Activated gamma-delta T cell treated with Interleukin-2 at 50 U/mL for 16 hours (primary cell): Measurements from ENCODE around the gene SHISA6.
"Not testable (repeated sequence)": the region's sequence is repeated elsewhere in the genome, so short reads cannot be mapped to it uniquely, and the experiment has no call there.

Experiments
- DNase-seq: peaks from one replicate; pipeline ENCODE4 v3.0.0-alpha.2; 2020

Gene SHISA6

DNA sequence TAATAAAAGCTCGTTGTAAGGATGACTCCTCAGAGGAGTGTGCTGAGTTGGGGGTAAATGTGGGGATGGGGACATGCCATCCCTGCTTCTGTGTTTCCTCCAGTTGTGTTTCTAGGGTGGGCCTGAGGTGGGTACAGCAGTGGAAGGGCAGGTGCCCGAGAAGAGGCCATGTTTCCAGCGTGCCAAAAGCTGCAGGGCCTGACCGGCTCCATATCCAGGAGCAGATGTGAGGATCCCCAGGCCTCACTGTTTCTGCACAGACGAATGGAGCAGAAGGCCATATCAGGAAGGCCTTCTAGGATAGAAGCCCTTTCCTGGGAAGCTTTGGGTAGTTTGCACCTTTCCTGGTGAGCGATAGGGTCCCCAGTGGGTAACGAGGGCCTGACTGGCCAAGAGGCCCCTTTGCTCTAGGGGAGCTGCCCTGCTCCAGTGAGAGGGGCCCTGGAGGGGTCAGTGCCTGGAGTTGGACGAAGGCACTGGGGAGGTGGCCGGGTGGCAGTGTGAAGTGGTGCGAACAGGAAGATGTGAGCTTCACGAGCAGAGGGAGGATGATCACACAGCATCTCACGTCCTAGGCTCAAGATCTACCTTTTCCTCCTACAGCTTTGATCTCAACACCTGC, 62.9 kb downstream of the SHISA6 start:
- no peak for DNase-seq

DNA sequence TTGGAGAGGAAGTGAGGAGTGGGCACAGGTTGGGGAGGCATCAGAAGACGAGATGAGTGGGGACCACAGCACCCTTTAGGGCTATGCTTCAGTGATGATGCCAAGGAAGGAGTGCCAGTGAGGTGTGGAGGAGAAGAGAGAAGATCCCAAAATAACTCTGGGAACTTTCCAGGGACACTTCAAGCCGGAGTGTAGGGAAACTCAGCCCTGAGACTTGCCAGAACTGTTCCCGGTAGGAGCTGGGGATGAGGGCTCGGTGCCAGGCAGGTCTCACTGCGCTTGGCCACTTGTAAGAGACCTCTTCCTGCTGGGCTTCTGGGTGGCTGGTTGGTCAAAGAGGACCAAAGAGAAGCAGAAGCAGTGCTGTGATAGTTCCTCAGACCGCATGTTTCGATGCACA, 63.6 kb downstream of the SHISA6 start:
- DNase-seq, result no peak

DNA sequence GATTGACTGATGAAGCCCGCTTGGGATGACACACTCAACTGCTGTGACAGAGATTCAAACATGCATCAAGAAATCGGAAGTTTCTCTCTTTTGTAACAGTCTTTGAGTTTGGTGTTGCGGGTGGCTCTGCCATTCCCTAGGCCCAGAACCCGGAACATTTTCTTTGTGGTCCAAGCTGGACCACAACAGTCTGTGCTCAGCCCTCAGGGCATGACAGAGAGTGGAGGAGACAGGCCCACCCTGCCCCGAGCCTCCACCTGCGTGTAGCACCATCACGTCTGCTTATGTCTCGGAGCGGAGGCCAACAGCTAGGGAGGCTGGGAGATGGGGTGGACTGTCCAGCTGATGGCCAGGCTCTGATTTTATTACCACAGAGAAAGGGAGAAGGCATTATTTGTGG, 64.5 kb downstream of the SHISA6 start:
- no peak for DNase-seq

DNA sequence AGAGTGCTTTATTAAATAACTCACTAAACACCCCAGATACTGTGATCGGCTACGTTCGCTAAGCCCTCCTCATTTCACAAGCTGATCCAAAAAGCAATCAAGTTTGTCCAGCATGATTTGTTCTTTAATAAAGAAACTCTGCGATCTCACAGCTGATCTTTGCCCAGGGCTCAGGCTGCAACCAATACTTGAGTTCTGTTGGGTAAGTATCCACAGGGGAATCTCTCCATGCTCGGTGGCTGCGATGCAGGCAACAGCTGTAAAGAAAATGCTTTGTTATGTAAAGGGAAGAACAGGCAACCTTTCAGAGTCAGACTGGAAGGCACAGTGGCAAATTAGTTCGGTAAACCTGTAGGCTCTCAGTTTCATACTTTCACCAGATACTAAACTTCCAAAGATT, 67.5 kb downstream of the SHISA6 start:
- no peak for DNase-seq

DNA sequence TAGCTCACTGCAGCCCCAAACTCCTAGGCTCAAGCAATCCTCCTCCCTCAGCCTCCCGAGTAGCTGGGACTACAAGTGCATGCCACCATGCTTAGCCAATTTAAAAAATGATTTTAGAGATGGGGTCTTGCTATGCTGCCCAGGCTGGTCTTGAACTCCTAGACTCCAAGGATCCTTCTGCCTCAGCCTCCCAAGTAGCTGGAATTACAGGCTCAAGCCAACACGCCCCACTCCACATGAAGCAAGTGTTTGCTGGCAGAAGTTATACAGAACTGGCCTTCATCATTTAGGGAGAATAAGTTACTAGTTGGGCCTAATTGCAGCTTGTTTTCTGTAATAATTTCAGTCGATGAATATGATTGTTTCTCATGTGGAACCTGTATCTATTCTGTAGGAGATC, 68.0 kb downstream of the SHISA6 start:
- DNase-seq, result no peak

DNA sequence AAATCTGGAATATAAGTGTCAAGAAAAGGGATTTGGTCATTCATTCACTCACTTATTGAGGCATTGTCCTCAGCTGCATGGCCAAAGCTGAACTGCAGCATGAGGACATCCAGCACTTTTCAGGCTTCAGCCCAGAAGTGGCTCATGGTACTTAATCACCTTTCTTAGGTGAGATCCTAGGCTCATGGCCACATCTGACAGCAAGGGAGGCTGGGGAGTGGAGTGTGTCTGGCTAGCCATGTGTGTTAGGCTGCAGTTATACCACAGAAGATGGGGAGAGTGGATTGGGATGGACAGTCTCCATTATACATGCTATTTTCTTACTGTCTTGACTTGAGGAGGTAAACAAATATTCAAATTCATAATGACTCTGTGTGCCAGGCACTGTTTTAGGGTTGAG, 68.8 kb downstream of the SHISA6 start:
- no peak for DNase-seq

DNA sequence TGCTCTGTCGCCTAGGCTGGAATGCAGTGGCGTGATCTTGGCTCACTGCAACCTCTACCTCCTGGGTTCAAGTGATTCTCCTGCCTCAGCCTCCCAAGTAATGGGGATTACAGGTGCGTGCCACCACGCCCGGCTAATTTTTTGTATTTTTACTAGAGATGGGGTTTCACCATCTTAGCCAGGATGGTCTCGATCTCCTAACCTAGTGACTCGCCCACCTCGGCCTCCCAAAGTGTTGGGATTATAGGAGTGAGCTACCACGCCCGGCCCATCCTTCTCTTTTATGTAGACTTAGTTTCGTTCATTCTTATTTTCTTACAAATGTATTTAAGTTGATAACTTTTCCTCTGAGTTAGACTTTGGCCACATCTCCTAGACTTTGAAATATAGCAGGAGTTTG, 75.4 kb downstream of the SHISA6 start:
- not testable (repeated sequence) for DNase-seq

DNA sequence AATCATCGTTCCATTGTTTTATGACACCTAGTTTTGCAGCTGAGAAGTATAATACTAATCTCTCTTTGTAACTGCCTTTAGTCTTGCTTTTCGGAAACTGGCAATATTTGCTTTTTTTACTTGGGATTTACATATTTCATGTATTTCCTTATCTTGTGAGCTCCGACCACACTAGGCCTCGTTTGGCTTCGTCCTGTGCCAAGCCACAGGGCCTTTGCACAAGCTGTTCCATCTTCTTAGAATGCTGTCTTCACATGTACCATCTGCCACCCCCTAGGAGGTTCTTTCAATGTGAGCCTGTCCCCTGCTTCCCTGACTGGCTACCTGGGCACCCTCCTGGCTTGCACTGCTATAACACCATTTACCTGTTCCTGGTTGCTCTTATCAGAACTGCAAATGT, 77.2 kb downstream of the SHISA6 start:
- DNase-seq, result no peak

DNA sequence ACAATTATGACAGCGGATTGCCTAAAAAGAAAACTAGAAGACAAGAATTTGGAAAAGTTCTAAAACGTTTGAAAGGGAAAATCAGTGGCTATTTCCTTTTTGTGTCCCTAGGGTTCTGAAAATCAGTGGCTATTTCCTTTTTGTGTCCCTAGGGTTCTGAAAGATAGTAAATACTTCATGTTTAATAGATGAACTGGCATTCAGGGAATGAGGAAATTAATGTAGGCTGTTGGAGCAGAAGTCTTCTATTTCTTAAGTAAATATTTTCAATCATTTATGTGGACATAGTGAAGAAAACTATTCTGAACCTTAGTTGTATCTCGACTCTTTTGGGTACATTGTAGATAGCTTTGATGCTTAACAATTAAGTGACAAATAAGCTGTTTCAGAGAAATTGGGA, 78.9 kb downstream of the SHISA6 start:
- DNase-seq, result no peak

DNA sequence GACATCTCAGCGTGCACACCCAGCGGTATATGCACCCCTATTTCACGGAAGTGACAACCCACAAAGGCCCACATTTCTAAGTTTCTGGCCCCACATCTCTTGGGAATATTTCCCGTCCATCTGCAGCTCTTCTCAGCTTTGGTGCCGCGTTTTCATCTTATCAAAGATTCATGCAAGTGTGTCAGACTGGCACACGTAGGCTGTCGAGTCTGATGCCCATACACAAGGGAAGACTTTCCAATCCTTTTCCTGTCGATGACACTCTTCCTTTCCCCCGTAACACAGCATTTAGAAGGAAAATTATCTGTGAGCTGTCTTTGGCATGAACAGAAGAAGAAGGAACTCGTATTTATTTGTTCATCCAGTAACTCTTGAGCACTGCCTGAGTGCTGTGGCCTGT, 83.0 kb downstream of the SHISA6 start:
- DNase-seq, result no peak

DNA sequence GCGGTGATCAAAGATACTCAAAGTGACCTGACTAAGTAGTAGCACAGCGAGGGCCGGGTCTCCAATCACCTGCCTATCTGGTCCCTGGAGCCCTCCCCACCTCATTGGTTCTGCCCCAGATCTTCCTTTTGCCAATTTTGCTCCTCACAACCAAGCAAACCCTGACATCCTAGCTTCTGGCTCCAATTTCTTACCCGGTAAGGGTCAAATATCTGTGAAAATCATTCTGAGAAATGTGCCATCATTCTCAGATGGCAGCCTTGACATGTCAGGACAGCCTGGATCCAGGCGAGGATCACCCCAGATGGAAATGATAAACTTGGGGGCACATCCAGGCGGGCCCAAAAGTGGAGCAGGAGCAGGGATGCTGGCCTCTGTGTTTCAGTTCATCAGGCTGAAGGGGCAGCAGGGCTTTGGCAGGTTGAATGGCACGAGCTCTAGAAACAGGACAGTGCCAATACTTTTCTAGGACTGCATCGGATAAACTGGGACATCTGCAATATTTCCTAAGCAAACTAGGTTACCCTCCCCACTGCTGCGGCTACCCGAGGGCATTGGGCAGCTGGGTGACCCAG, 83.9 kb downstream of the SHISA6 start:
- no peak for DNase-seq

DNA sequence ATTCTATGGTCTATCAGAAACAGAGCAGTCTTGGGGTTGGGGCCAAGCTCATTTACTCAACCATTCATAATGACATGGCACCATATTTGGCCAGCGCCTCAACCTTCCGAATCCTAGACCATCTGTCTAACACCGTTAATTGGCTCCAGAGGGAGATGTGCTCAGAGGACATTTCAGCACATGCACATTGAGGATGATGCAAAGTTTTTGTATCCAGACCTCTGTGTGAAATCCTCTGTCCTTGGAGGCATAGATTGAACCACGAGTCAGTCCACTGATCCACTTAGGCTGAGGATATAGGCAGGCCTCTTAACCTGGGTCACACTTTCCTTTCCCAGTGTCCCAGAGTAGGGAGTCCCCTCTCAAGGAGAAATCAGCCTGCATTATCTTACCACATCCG, 85.5 kb downstream of the SHISA6 start:
- no peak for DNase-seq

DNA sequence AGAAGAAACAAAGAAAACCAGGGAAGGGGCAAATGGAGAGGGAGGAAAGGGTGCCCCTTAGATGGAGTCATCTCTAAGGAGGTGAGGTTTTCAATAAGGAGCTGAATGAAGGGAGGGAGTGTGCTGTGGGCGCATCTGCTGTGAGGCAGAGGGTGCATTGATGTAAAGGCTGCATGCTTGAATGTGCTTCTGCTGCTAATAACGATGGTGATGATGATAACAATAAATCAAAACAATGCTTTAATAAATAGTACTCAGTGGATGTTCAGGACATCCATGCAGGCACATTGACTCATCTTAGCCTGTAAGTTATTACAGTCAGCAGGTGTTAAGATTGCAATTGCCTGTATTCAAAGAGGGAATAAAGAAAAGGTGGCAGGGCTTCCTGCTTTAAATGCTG, 87.8 kb downstream of the SHISA6 start:
- DNase-seq, result no peak

DNA sequence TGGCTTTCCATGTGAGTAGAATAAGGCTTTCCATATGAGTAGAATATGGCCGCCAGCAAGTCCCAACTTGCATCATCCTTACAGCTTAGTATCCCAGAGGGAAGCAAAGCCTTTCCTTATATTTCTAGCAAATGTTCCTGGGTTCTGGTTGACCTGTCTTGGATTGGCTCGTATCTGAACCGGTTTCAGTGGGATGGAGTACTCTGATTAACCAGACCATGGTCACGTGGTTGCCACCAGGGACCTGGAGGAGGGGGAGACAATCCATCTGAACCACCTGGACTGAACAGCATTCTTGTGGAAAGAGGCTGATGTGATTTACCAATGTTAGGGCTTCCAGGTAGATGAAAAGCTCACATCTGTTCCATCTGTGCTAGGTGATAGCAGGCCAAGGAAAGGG, 89.0 kb downstream of the SHISA6 start:
- no peak for DNase-seq

DNA sequence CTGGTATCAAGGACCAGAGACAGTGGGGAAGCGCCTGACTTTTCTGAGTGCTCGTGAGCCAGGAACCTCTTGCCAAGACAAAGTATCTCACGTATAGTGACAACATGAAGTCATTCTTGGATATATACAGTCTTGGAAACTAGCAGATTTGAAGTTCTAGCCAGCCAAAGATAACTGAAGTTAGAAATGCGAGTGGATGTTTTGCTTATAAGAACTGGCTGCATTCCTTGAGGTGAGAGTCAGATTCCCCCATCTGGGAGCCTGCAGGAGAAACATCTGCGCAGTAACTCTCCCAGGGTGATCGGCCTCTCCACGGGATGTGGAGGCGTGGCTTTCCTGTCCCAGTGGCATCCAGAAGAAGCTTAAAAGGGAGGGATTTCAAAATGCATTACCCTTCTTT, 89.8 kb downstream of the SHISA6 start:
- no peak for DNase-seq

DNA sequence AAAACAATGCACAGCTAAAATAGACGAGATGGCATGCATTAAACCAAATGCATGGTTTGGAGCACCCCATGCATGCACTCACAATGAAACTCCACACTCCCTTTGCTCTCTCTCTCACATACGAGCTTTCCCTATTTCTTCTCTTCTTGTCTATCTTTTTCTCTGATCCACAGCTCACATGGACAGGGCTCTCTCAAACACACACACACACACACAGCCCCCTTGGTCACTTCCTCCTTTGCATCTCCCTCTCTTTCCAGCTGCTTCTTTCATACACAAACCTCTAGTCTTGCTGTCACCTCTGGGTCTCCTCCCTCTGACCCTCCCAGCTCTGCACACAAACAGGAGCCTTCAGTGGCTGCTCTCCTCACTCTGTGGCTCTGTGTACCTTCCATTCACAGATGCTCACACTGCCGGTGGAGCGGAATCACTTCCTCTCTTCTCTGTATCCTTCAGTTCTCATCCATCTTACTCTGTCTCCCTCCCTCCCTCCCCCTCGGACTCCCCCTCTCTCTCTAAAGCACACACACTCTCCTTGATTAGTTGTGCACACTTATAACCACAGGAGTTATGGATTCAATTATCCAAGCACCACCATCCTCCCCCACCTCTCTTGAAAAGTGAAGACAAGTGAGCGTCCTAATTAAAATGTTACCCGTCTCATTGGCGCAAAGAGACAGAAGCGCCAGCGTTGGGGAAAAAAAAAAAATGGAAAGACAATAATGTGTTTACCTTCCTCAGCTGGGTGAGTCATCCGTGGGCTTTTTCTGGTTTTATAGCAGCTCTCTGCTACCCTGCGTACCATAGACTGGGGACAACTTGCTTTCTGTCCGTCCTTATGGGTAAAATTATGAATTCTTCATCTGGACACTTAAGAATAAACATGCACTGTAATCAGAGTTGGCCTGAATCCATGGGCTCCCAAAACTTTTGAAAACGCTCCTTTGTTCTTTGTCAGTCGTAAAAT, 90.8 kb downstream of the SHISA6 start:
- no peak for DNase-seq

DNA sequence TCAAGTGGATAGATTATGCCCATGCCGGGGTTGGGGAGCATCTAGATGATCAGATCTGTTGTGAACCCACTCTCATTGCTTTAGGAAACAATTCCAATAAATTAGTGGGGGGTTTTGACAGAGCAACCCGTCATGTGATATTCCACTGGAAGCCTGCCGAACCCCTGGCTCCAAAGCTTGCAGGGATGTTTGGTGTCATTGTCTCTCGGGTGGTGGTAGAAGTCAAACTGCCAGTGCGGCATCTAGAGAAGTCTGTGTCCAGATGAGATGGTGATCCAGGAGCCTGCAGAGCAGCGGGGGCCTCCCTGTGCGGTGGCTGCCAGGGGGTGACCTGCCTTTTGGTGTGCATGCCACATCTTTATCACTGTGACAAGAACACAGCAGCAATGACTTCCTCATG, 91.7 kb downstream of the SHISA6 start:
- DNase-seq, result no peak

DNA sequence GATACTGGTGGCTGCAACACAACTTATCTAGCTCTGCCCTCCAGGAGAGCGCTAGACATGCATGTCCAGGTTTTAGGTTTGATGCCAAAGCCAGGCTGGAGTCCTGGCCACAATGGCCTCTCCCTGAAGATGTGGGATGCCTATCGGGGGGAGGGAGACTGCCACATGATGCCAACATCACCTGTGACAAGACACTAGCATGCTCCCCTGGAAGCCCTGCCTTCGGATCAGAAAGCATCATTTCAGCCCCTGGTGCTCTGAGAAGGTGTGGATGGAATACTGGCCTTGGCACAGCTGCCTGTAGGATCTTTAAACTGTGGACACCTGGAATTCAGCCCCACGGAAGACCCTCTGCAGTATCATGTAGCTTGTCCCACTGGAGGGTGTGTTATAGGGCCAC, 93.5 kb downstream of the SHISA6 start:
- no peak for DNase-seq

DNA sequence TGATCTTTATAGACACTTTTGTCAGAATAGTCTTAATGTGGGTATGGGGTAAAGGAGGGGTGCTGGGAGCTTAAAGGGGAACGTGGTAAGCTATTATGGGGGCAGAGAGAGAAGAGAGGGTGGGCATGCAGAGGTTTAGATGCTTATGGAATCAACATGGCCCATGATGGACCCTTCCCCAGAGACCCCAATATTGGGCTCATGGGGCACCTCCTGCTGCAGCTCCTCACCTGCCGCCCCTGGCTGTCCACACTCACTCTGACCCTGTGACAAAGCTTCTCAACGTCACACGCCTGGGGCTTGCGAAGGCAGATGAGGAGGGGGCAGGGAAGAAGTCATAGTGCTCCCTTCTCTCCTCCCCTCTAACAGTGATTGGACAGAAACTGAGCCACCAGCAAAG, 95.3 kb downstream of the SHISA6 start:
- DNase-seq, result no peak

DNA sequence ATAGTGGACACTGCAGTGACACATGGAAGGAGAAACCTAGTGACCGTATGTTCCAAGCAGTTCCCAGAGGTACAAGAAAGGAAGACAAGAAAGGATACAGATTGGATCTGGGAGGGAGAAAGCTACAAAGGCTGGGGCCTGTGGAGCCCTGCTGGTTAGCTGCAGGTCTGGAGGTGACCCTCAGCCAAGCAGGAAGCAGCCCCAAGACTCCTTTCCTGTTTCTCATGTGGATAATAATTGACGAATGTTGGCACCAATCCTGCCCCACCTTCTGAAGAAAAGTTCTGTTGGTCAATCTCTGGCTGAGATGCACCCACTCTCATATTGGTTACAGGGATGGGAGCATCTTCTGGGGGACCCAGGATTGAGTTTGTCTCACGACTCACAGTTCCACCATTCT, 99.8 kb downstream of the SHISA6 start:
- DNase-seq, result no peak

DNA sequence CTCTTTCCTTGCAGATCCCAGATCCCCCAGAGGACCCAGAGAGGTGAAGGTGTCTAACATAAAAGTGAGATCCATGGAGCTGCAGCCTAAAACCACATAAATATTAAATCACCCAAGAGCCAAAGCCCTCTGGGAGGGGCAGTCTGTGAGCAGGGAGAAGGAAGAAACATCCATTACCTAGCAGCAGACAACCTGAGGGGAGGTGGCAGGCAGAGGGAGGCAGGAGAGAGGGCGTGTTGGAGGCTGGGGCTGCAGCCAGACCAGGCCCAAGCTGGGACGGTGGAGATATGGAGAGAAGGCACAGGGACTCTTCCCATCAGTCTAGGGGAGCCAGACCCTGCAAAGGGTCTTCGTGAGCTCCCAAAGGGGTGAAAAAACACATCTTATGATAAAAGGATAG, 101.1 kb downstream of the SHISA6 start:
- DNase-seq, result no peak

DNA sequence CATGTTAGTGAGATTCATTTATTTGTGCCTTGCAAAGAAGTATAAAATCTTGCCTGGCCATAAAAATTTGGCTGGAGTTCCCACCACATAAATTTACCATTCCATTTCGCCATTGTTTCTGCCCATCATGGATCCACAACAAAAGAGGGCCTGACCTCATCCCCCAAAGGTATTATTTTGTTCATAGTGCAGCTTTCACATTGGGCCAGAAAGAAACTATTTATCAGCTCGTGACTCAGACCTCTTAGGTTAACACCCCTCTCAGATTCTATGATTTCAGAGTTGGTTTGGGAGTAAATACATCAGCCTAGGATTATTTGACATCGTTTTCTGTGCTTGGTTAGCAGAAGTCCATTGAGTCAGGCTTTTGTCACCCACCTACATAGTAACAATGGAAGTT, 108.1 kb downstream of the SHISA6 start:
- DNase-seq, result no peak

DNA sequence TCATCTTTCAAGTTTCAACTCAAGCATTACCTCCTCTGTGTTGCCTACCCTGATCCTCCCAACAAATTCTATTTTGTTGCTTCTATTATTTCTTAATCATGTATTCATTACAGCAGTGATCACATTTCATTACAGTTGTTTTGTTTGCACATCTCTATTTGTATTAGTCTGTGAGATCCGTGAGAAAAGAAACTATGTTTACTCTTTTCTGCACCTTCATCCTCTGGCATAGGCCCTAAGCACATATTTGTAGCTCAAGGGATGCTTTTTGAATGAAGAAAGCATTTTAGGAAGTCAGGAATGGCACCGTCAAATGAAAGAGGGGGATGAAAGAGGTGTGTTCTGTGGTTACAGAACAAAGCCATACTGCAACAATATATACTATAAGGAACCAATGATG, 110.5 kb downstream of the SHISA6 start:
- no peak for DNase-seq

DNA sequence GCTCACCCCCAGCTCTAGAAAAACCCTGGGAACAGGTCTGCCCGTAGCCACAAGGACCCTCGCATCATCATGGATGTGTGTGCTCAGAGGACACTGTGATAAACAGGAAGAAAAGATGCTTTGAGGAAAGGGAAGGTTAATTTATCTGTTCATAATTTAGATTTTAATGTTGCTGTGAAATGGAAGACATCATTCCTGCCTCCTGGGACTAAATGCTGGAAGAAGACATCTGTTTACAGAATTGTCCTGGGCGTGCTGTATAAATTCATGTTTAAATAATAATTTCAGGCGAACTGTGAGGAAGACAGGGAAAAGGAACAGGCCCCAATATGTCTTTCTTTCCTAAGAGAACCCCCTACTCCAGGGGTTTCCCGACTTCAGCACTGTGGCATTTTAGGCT, 112.6 kb downstream of the SHISA6 start:
- DNase-seq, result no peak
